GM18498 (cell line): ENCODE results near the gene NADK.
"Not testable (repeated sequence)": the region's sequence is repeated elsewhere in the genome, so short reads cannot be mapped to it uniquely, and the experiment has no call there.

Source experiments
- ATAC-seq: cut with Tn5 transposase; IDR thresholded peaks from one replicate; pipeline ENCODE4 v1.9.1; 2021; ENCODE audit warnings: mild to moderate bottlenecking, moderate library complexity; ENCODE audit not compliant: unreplicated experiment

The NADK gene

GRCh38 chr1:1707897-1708296 lies 70.4 kb downstream of the NADK start:
- ATAC-seq = not testable (repeated sequence)

DNA sequence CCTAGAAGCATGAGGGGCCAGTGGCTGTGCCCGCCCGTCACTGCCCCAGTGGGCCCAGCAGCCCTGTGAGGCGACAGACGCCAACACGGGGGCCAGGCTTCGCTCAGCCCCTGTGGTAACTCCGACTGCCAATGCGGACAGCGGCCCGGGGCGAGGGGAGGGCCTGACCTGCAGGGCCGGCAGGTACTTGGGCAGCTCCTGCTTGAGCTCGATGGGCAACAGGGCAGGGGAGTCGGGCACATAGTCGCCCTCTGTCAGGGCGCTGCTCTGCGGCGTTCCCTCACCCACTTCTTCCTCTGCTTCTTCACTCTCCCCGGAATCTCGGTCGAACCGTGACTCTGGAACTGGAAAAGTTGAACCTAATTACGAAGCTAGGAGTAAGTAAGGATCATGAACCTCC lies 71.0 kb downstream of the NADK start:
- not testable (repeated sequence) for ATAC-seq

GRCh38 chr1:1705623-1706022 lies 72.6 kb downstream of the NADK start:
- not testable (repeated sequence) for ATAC-seq

GRCh38 chr1:1704284-1704957 lies 73.8 kb downstream of the NADK start:
- not testable (repeated sequence) for ATAC-seq

DNA sequence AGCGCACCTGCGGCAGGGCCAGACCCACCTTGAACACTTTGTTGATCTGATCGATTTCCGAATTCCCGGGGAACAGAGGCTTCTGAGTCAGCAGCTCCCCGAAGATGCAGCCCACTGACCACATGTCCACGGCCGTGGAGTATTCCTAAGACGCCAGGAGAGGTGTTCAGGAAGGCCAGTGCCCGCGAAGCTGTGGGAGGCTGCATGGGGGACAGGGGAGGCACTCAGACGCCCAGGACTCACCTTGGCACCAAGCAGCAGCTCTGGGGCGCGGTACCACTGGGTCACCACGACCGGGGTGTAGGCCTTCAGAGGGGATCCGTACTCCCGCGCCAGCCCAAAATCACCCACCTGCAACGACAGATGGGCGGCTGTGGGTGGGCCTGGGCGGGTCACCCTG lies 74.5 kb downstream of the NADK start:
- no peak for ATAC-seq

- ATAC-seq = not testable (repeated sequence)
Measured at GRCh38 chr1:1702506-1702905, 75.8 kb downstream of the NADK start.
